Ishikawa (cell line): ENCODE measurements around the gene RANBP17.

Experiments
- CEBPB ChIP-seq: IDR thresholded peaks from 2 replicates; pipeline ENCODE4 v1.6.1; 2012
- CREB1 ChIP-seq: IDR thresholded peaks from 2 replicates; pipeline ENCODE4 v1.6.1; 2012; ENCODE audit warnings: low read depth
- EGR1 ChIP-seq: IDR thresholded peaks from 2 replicates; pipeline ENCODE4 v1.6.1; 2012
- EP300 ChIP-seq: IDR thresholded peaks from 2 replicates; pipeline ENCODE4 v1.6.1; 2012; ENCODE audit warnings: borderline replicate concordance
- FOXM1 ChIP-seq: IDR thresholded peaks from 2 replicates; pipeline ENCODE4 v1.6.1; 2012; ENCODE audit warnings: low read depth, borderline replicate concordance
- NFIC ChIP-seq: IDR thresholded peaks from 2 replicates; pipeline ENCODE4 v1.6.1; 2012
- RAD21 ChIP-seq: IDR thresholded peaks from 2 replicates; pipeline ENCODE4 v1.6.1; 2012; ENCODE audit warnings: low read depth
- TAF1 ChIP-seq: IDR thresholded peaks from 2 replicates; pipeline ENCODE4 v1.6.1; 2012; ENCODE audit warnings: low read depth, mild to moderate bottlenecking
- TCF12 ChIP-seq: IDR thresholded peaks from 2 replicates; pipeline ENCODE4 v1.6.1; 2012; ENCODE audit warnings: low read depth
- TEAD4 ChIP-seq: IDR thresholded peaks from 2 replicates; pipeline ENCODE4 v1.6.1; 2012
- YY1 ChIP-seq: IDR thresholded peaks from 2 replicates; pipeline ENCODE4 v1.6.1; 2012; ENCODE audit warnings: low read depth
- ZBTB7A ChIP-seq: IDR thresholded peaks from 2 replicates; pipeline ENCODE4 v1.6.1; 2012; ENCODE audit warnings: low read depth
- TF ChIP-seq, protein P1 (sequence below): IDR thresholded peaks from 2 replicates; pipeline ENCODE4 v1.6.1; 2012; ENCODE audit warnings: low read depth, mild to moderate bottlenecking
- TF ChIP-seq, protein P2 (sequence below): IDR thresholded peaks from 2 replicates; pipeline ENCODE4 v1.6.1; 2012
- TF ChIP-seq, protein P3 (sequence below): IDR thresholded peaks from 2 replicates; pipeline ENCODE4 v1.6.1; 2012

Gene RANBP17

DNA sequence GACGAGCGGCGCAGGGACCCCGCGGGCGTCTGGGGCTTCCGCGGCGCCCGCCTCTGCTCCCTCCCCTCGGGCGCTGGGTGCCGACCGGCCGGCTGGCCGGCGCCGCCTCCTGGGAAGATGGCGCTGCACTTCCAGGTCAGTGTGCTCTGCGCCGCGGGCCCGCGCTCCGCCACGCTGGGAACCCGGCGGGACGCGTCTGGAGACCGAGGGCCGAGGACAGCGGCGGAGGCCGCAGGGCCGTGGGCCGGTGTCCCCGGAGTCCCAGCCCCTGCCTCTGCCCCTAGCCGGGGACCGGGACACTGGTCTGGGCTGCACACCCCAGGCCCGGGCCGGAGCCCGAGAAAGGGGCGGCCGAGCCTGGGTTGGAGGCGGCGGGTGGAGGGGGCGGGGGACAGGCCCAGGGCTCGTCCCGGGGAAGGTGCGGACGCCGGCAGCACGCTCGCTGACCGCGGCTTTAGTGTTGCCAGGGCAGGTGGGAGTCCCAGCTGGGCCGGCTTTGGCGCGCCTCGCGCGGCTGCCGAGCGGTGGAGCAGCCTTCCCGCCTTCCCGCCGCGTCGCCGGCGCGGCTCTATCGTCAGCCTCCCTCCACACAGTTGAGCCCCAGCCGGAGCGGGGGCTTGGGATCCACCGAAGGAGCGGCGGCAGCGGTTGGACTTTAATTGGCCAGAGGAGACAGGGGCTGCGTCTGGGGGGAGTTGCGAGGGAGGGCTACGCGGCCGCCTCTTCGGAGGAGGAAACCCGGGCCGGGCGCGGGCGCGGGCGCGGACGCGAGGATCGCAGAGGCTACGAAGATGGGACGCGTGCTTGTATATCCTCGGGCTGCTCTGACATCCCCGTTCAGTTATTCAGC lies at the start of gene RANBP17:
RANBP17 (plus strand) TSS at position 102 of the 850 bp plus-strand sequence.
- TF ChIP-seq, protein P1, sequence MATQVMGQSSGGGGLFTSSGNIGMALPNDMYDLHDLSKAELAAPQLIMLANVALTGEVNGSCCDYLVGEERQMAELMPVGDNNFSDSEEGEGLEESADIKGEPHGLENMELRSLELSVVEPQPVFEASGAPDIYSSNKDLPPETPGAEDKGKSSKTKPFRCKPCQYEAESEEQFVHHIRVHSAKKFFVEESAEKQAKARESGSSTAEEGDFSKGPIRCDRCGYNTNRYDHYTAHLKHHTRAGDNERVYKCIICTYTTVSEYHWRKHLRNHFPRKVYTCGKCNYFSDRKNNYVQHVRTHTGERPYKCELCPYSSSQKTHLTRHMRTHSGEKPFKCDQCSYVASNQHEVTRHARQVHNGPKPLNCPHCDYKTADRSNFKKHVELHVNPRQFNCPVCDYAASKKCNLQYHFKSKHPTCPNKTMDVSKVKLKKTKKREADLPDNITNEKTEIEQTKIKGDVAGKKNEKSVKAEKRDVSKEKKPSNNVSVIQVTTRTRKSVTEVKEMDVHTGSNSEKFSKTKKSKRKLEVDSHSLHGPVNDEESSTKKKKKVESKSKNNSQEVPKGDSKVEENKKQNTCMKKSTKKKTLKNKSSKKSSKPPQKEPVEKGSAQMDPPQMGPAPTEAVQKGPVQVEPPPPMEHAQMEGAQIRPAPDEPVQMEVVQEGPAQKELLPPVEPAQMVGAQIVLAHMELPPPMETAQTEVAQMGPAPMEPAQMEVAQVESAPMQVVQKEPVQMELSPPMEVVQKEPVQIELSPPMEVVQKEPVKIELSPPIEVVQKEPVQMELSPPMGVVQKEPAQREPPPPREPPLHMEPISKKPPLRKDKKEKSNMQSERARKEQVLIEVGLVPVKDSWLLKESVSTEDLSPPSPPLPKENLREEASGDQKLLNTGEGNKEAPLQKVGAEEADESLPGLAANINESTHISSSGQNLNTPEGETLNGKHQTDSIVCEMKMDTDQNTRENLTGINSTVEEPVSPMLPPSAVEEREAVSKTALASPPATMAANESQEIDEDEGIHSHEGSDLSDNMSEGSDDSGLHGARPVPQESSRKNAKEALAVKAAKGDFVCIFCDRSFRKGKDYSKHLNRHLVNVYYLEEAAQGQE, result no peak
- TF ChIP-seq CREB1, result no peak
- TF ChIP-seq TEAD4, result no peak
- TF ChIP-seq, protein P2, sequence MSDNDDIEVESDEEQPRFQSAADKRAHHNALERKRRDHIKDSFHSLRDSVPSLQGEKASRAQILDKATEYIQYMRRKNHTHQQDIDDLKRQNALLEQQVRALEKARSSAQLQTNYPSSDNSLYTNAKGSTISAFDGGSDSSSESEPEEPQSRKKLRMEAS, result peak; percentile 66
- no peak for TF ChIP-seq ZBTB7A
- peak; percentile 91 for TF ChIP-seq YY1
- TF ChIP-seq TAF1, result peak; percentile 89
- TF ChIP-seq, protein P3, sequence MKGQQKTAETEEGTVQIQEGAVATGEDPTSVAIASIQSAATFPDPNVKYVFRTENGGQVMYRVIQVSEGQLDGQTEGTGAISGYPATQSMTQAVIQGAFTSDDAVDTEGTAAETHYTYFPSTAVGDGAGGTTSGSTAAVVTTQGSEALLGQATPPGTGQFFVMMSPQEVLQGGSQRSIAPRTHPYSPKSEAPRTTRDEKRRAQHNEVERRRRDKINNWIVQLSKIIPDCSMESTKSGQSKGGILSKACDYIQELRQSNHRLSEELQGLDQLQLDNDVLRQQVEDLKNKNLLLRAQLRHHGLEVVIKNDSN, result no peak
- TF ChIP-seq NFIC, result no peak
- TF ChIP-seq EP300, result no peak
- peak; percentile 15; the same call in 1 of the 2 replicates for TF ChIP-seq TCF12
- TF ChIP-seq RAD21, result no peak; the same call in 1 of the 2 replicates
- no peak for TF ChIP-seq CEBPB
- TF ChIP-seq EGR1, result no peak
- no peak for TF ChIP-seq FOXM1

DNA sequence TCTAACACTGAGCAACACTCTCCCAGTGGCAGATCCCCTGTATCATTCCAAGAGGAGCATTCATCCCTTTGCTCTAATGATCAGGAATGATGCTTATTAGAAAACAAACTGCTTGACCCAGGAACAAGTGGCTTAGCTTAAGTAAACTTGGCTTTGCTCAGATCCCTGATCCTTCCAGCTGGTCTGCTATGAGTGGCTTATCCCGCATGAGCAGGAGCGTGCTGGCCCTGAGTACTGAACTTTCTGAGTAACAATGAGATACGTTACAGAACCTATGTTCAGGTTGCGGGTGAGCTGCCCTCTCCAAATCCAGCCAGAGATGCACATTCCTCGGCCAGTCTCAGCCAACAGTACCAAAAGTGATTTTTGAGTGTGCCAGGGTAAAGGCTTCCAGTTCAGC lies 48.6 kb upstream of the RANBP17 start:
- no peak for TF ChIP-seq TAF1
- no peak for TF ChIP-seq TCF12
- TF ChIP-seq CEBPB, result no peak
- TF ChIP-seq TEAD4, result no peak
- TF ChIP-seq, protein P1, result no peak

DNA sequence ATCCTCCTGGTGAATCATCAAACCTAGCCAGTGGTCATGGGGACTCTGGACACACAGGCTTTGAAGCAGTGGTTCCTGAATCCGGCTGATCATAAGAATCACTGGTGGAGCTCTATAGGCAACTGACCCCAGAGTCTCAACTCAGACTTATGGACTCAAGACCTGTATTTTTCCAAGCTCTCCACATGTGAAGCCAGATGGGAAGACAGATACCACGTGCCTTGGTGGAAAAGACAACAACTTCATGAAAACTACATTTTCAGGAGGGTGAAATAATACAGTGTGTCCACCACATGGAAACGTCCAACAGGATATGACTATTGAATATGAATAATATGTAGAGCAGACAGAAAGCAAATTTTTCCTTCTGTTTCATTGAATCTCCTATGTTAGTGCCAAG lies 44.6 kb upstream of the RANBP17 start:
- no peak for TF ChIP-seq ZBTB7A
- TF ChIP-seq TCF12, result no peak
- no peak for TF ChIP-seq RAD21
- TF ChIP-seq FOXM1, result no peak
- no peak for TF ChIP-seq TEAD4
- TF ChIP-seq, protein P1, result no peak
- TF ChIP-seq, protein P3, result no peak
- TF ChIP-seq CEBPB, result no peak
- TF ChIP-seq NFIC, result no peak
- TF ChIP-seq, protein P2, result no peak
- TF ChIP-seq EP300, result no peak
- no peak for TF ChIP-seq TAF1
- no peak for TF ChIP-seq YY1
- no peak for TF ChIP-seq EGR1
- TF ChIP-seq CREB1, result no peak

DNA sequence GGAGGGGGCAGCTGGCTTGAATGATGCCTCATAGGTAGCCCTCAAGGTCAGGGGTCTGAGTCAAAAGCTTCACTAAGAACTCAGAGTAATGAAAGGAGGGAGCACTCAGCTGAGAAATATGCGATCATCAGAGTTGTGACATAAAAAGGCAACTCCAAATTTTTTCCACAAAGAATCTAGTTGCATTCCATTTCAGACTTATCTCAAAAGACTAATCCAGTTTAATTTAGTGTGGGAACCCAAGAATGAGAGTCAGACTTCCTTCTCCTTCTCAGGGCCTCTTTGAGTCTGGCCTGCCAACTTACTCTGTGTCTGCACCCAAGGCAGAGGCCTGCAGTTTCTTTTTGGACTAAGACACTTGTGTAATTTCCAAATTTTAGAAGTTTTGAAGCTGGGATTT lies 43.6 kb upstream of the RANBP17 start:
- TF ChIP-seq CREB1, result no peak
- no peak for TF ChIP-seq CEBPB
- no peak for TF ChIP-seq EP300
- TF ChIP-seq FOXM1, result no peak
- TF ChIP-seq, protein P2, result no peak
- TF ChIP-seq, protein P1, result no peak
- no peak for TF ChIP-seq ZBTB7A
- no peak for TF ChIP-seq YY1
- no peak for TF ChIP-seq EGR1
- TF ChIP-seq NFIC, result no peak
- TF ChIP-seq TCF12, result no peak
